ENCODE results near the gene TUBB3. TPM values are rescaled to one million over a fixed set of nuclear protein-coding genes. Genes with fewer than 3 reads are reported as not detected.

Gene TUBB3
- total RNA-seq, 1 donor from 2014 or later, result 91.4 TPM

- H3K27ac Mint-ChIP-seq, result no peak overlapping the region
- H3K27me3 Mint-ChIP-seq, result peaks cover 25% of the 10 kb centered on the region
- H3K36me3 Mint-ChIP-seq, result no peaks in the 10 kb centered on the region
- no peak for TF ChIP-seq CTCF (conservative IDR thresholded peaks at IDR 0.05)
- DNase-seq (ENCODE audit: extremely low spot score, unreplicated experiment), result no peak
- no peak overlapping the region for H3K4me3 Mint-ChIP-seq
- H3K9me3 Mint-ChIP-seq, result no peaks in the 10 kb centered on the region
- no peaks in the 10 kb centered on the region for H3K4me1 Mint-ChIP-seq (ENCODE audit: unreplicated experiment)
Observed at GRCh38 chr16:89919535-89920406, 3.4 kb upstream of the TUBB3 start.

GRCh38 chr16:89920723-89921122 lies 2.4 kb upstream of the TUBB3 start:
- DNase-seq (ENCODE audit: extremely low spot score, unreplicated experiment), result no peak

GRCh38 chr16:89921131-89921701 lies 1.9 kb upstream of the TUBB3 start:
- H3K36me3 Mint-ChIP-seq, result no peaks in the 10 kb centered on the region
- H3K4me1 Mint-ChIP-seq (ENCODE audit: unreplicated experiment), result no peaks in the 10 kb centered on the region
- no peak overlapping the region for H3K27ac Mint-ChIP-seq
- H3K27me3 Mint-ChIP-seq, result peaks cover 25% of the 10 kb centered on the region
- no peaks in the 10 kb centered on the region for H3K9me3 Mint-ChIP-seq
- no peak for TF ChIP-seq CTCF (conservative IDR thresholded peaks at IDR 0.05)
- peak overlapping the region; percentile 91 for H3K4me3 Mint-ChIP-seq
- DNase-seq (ENCODE audit: extremely low spot score, unreplicated experiment), result no peak

More at GRCh38 chr16:89920723-89921122, 2.4 kb upstream of the TUBB3 start:
- H3K4me3 Mint-ChIP-seq, result no peak overlapping the region
- H3K4me1 Mint-ChIP-seq (ENCODE audit: unreplicated experiment), result no peaks in the 10 kb centered on the region
- no peaks in the 10 kb centered on the region for H3K36me3 Mint-ChIP-seq
- no peaks in the 10 kb centered on the region for H3K9me3 Mint-ChIP-seq
- TF ChIP-seq CTCF (conservative IDR thresholded peaks at IDR 0.05), result no peak
- H3K27ac Mint-ChIP-seq, result no peak overlapping the region
- H3K27me3 Mint-ChIP-seq, result peaks cover 25% of the 10 kb centered on the region

- no peaks in the 10 kb centered on the region for H3K36me3 Mint-ChIP-seq
- no peak for TF ChIP-seq CTCF (conservative IDR thresholded peaks at IDR 0.05)
- H3K27ac Mint-ChIP-seq, result peak overlapping the region; percentile 87
- H3K9me3 Mint-ChIP-seq, result no peaks in the 10 kb centered on the region
- H3K4me1 Mint-ChIP-seq (ENCODE audit: unreplicated experiment), result no peaks in the 10 kb centered on the region
- peak overlapping the region; percentile 91 for H3K4me3 Mint-ChIP-seq
- no peak for DNase-seq (ENCODE audit: extremely low spot score, unreplicated experiment)
- peaks cover 25% of the 10 kb centered on the region for H3K27me3 Mint-ChIP-seq
Observed at GRCh38 chr16:89921702-89922476, 1.3 kb upstream of the TUBB3 start.

GRCh38 chr16:89922477-89922883 lies 662 bp upstream of the TUBB3 start:
- Mint-ChIP-seq H3K4me1 (ENCODE audit: unreplicated experiment) (no peaks in the 10 kb centered on the region), H3K4me3 (peak overlapping the region; percentile 91), H3K27ac (peak overlapping the region; percentile 87), H3K9me3 (no peaks in the 10 kb centered on the region), H3K27me3 (peaks cover 25% of the 10 kb centered on the region), H3K36me3 (no peaks in the 10 kb centered on the region)
- TF ChIP-seq CTCF (conservative IDR thresholded peaks at IDR 0.05), result no peak
- no peak for DNase-seq (ENCODE audit: extremely low spot score, unreplicated experiment)
